Sigmoid colon (tissue), 7 donors: ENCODE data around the gene DOK6. TPM values are rescaled to one million over a fixed set of nuclear protein-coding genes. Genes with fewer than 3 reads are reported as not detected.

ENCODE experiments used
- DNase-seq: peaks from one replicate; pipeline ENCODE4 v3.0.0-alpha.2; 2019
- H3K27ac ChIP-seq, 4 donors: fragments of 200-600 bp; sonication (generic); one replicate each; pipeline ENCODE4 v1.5.1; 2016 to 2019; ENCODE audit warnings: mild to moderate bottlenecking in 1 of 4
- H3K27me3 ChIP-seq, 3 donors: fragments of 200-600 bp; sonication (generic); one replicate each; pipeline ENCODE4 v1.5.1; 2019; ENCODE audit warnings: mild to moderate bottlenecking in 1 of 3
- H3K36me3 ChIP-seq, 4 donors: fragments of 200-600 bp; sonication (generic); one replicate each; pipeline ENCODE4 v1.5.1; 2016 to 2019
- H3K4me1 ChIP-seq, 4 donors: fragments of 200-600 bp; sonication (generic); one replicate each; pipeline ENCODE4 v1.5.1; 2017 to 2019
- H3K4me3 ChIP-seq, 4 donors: fragments of 200-600 bp; sonication (generic); one replicate each; pipeline ENCODE4 v1.5.1; 2017 to 2019; ENCODE audit warnings: mild to moderate bottlenecking in 2 of 4, moderate library complexity in 1 of 4
- H3K9me3 ChIP-seq, 4 donors: fragments of 200-600 bp in 3 of 4; sonication (generic) in 3 of 4; one replicate each; pipeline versions ENCODE4 v1.5.1 to v1.6.1; 2013 to 2019
- EP300 ChIP-seq, 4 donors: sonication (generic); formaldehyde crosslinking; IDR thresholded peaks; one replicate each; pipeline ENCODE4 v1.6.1; 2017; ENCODE audit warnings: antibody characterized with exemption in 4 of 4
- POLR2A ChIP-seq, 2 donors: fragments of 450-650 bp; IDR thresholded peaks; one replicate each; pipeline ENCODE4 v1.6.1; 2016; ENCODE audit warnings: antibody characterized with exemption in 2 of 2, mild to moderate bottlenecking in 2 of 2, moderate library complexity in 2 of 2
- POLR2AphosphoS5 ChIP-seq, 4 donors: sonication (generic); formaldehyde crosslinking; IDR thresholded peaks; one replicate each; pipeline ENCODE4 v1.6.1; 2017; ENCODE audit warnings: antibody characterized with exemption in 4 of 4
- WGBS, 2 donors: extraction: QIAGEN DNeasy Blood & Tissue Kit; methylation state at CpG; one replicate each; pipeline ENCODE4 v1.1.7; 2013; 5-methylcytosine and 5-hydroxymethylcytosine counted together
- intact Hi-C: fragments of 100-400 bp; cut with DNase I; formaldehyde crosslinking; loops from one replicate; pipeline ENCODE4 v1.15.1; 2023
- polyA plus RNA-seq, 3 donors: library from polyadenylated mRNA; stranded (reverse); fragments of 200-250 nt; gene quantifications; one replicate each; pipeline ENCODE4 v1.2.3, GENCODE V29; 2013
- total RNA-seq, 4 donors: library from RNA; depleted of rRNA; stranded (reverse); fragments of >200 nt; gene quantifications; one replicate each; pipeline ENCODE4 v1.1.0, GENCODE V29; 2016
- TF ChIP-seq, protein P1 (sequence below), 4 experiments: fragments of 450-650 bp in 3 of 4; fragments of 200-600 bp in 1 of 4; IDR thresholded peaks; one replicate each; pipeline ENCODE4 v1.5.1; 2016 to 2019; ENCODE audit warnings: antibody characterized with exemption in 4 of 4, mild to moderate bottlenecking in 3 of 4, moderate library complexity in 2 of 4
- donor health status: healthy with polysubstance abuse.
- donor health status: Bipolar disorder and iron deficiency.
- donor health status: healthy.

DOK6 gene
- total and polyA plus RNA-seq, 7 donors: under 0.01 to 1.9 (median 0.95) TPM

DNA sequence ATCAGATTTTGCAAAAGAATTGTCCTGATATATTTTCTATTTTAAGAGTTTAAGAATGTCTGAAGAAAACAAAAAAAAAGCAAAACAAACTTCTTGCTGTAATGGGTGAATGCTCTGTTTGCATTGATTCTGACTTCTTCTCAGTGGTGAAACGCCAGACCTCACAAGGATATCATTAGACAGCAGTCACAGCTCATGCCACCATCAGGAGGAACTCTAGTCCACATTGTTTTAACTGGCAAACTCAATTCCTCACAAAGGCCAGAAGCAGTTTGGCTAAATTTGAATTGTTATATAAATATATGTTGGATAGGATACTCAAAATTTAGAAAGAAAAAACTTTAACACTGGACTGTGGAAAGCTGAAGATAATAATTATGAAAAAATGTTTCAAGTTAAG, 89.4 kb downstream of the DOK6 start:
- no peak for DNase-seq
- Histone ChIP-seq H3K4me3 (no peak overlapping the region), H3K27ac (no peak overlapping the region), H3K4me1 (peaks cover 0 to 7% (median 0%) of the 10 kb centered on the region in 4 donors), H3K36me3 (no peaks in the 10 kb centered on the region), H3K9me3 (no peaks in the 10 kb centered on the region), H3K27me3 (no peaks in the 10 kb centered on the region)
- TF ChIP-seq POLR2A (IDR thresholded peaks at IDR 0.05): no peak
- no peak for TF ChIP-seq EP300 (IDR thresholded peaks at IDR 0.05)
- TF ChIP-seq, protein P1, sequence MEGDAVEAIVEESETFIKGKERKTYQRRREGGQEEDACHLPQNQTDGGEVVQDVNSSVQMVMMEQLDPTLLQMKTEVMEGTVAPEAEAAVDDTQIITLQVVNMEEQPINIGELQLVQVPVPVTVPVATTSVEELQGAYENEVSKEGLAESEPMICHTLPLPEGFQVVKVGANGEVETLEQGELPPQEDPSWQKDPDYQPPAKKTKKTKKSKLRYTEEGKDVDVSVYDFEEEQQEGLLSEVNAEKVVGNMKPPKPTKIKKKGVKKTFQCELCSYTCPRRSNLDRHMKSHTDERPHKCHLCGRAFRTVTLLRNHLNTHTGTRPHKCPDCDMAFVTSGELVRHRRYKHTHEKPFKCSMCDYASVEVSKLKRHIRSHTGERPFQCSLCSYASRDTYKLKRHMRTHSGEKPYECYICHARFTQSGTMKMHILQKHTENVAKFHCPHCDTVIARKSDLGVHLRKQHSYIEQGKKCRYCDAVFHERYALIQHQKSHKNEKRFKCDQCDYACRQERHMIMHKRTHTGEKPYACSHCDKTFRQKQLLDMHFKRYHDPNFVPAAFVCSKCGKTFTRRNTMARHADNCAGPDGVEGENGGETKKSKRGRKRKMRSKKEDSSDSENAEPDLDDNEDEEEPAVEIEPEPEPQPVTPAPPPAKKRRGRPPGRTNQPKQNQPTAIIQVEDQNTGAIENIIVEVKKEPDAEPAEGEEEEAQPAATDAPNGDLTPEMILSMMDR (IDR thresholded peaks at IDR 0.05): no peak
- no peak for TF ChIP-seq POLR2AphosphoS5 (IDR thresholded peaks at IDR 0.05)
- intact Hi-C loops: no loop called here
- WGBS, 2 donors: 41 to 65% methylated on average over 1 of the region's 1 CpG

DNA sequence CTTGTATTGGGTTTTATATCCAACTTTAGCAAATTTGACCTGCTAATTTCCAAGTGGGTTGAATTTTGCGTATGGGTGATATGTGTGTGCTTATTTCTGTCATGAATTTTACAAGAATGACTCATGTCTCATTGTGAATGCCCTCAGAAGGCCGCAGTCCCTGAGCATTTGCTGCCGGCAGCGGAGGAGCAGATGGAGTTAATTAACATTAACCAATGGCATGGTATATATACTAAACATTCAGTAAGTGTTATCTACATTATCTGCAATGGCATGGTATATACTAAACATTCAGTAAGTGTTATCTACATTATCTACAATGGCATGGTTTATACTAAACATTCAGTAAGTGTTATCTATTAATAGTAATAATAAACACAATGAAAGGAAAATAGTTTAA, 90.1 kb downstream of the DOK6 start:
- DNase-seq: no peak
- WGBS, 2 donors: 66 to 75% methylated on average over 4 of the region's 4 CpGs
- Histone ChIP-seq H3K4me3 (no peak overlapping the region), H3K4me1 (peaks cover 0 to 7% (median 0%) of the 10 kb centered on the region in 4 donors), H3K9me3 (no peaks in the 10 kb centered on the region), H3K27ac (no peak overlapping the region), H3K36me3 (no peaks in the 10 kb centered on the region), H3K27me3 (no peaks in the 10 kb centered on the region)
- TF ChIP-seq, protein P1 (IDR thresholded peaks at IDR 0.05): no peak
- no peak for TF ChIP-seq POLR2AphosphoS5 (IDR thresholded peaks at IDR 0.05)
- no peak for TF ChIP-seq EP300 (IDR thresholded peaks at IDR 0.05)
- TF ChIP-seq POLR2A (IDR thresholded peaks at IDR 0.05): no peak
- intact Hi-C loops: no loop called here

DNA sequence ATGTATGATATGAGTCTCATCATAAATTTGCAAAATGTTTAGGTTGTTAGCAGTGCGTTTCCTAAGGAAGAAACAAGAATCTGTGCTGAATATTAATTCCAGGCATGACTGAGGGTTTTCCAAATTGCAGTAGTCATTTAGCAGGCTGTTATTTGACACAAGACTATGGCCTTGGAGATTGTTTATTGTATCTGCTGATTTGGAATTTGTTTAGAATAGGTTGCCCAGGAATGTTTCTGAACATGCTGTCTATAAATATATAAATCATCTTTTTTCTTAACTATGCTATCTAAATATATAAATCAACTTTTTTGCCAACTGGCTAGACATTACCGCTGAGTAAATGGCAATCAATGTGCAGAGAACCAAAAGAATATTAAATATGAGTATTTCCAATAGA, 90.9 kb downstream of the DOK6 start:
- WGBS, 2 donors: 59 to 64% methylated on average over 2 of the region's 2 CpGs
- intact Hi-C loops: no loop called here
- peaks cover 0 to 7% (median 0%) of the 10 kb centered on the region in 4 donors for H3K4me1 ChIP-seq
- no peak overlapping the region for H3K27ac ChIP-seq
- no peak for TF ChIP-seq POLR2AphosphoS5 (IDR thresholded peaks at IDR 0.05)
- TF ChIP-seq, protein P1 (IDR thresholded peaks at IDR 0.05): no peak
- no peak for TF ChIP-seq EP300 (IDR thresholded peaks at IDR 0.05)
- TF ChIP-seq POLR2A (IDR thresholded peaks at IDR 0.05): no peak
- no peaks in the 10 kb centered on the region for H3K36me3 ChIP-seq
- no peaks in the 10 kb centered on the region for H3K9me3 ChIP-seq
- no peak for DNase-seq
- H3K27me3 ChIP-seq: no peaks in the 10 kb centered on the region
- H3K4me3 ChIP-seq: no peak overlapping the region

DNA sequence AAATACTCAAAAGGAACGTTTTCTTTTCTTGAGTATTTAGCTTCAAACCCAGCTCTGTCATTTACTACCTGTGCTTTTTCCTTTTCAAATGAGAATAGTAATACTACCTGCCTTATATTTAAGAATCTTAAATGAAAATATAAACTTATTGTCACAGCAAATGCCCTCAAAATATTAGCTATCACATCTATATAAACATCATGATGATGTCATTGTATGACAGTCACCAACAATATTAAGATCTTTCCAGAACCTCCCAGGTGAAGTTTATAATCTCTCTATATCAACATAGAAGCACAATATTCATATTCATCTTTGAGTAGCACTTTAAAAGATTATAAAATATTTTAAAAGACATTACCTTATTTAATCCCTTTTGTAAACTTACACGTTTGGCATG, 92.2 kb downstream of the DOK6 start:
- Histone ChIP-seq H3K36me3 (no peaks in the 10 kb centered on the region), H3K4me3 (no peak overlapping the region), H3K27ac (no peak overlapping the region), H3K27me3 (no peaks in the 10 kb centered on the region), H3K9me3 (no peaks in the 10 kb centered on the region), H3K4me1 (peaks cover 0 to 7% (median 0%) of the 10 kb centered on the region in 4 donors)
- intact Hi-C loops: no loop called here
- DNase-seq: no peak
- 59 to 81% methylated on average over 2 of the region's 2 CpGs for whole genome bisulfite sequencing, 2 donors
- TF ChIP-seq POLR2A (IDR thresholded peaks at IDR 0.05): no peak
- TF ChIP-seq POLR2AphosphoS5 (IDR thresholded peaks at IDR 0.05): no peak
- no peak for TF ChIP-seq EP300 (IDR thresholded peaks at IDR 0.05)
- TF ChIP-seq, protein P1 (IDR thresholded peaks at IDR 0.05): no peak

DNA sequence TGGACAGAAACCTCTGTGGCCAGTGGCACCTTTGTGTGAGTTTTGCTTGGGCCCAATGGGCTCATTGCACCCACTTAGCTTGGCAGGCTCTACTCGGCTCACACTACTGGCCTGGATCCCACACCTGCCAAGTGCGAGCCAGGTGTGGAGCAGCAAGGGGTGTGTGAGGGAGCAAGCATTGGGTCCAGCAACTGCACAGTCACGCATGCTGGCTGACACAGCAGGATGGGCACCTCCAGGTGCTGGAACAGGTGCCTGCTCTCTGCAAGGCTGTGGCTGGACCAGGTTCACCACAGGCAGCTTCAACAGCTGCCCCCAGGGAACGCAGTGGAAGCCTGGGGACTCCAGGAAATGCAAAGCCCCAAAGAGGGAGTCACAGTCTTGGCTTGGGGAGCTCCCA, 94.2 kb downstream of the DOK6 start:
- intact Hi-C loops: no loop called here

More for the DNA sequence above, 94.2 kb downstream of the DOK6 start:
- Histone ChIP-seq H3K4me1 (peaks cover 0 to 7% (median 0%) of the 10 kb centered on the region in 4 donors), H3K27me3 (no peaks in the 10 kb centered on the region), H3K27ac (no peak overlapping the region), H3K9me3 (no peaks in the 10 kb centered on the region), H3K36me3 (no peaks in the 10 kb centered on the region), H3K4me3 (no peak overlapping the region)
- TF ChIP-seq EP300 (IDR thresholded peaks at IDR 0.05) (no peak), POLR2A (IDR thresholded peaks at IDR 0.05) (no peak)
- TF ChIP-seq, protein P1 (IDR thresholded peaks at IDR 0.05): no peak
- WGBS, 2 donors: 77 to 91% methylated on average over 4 of the region's 4 CpGs
- no peak for DNase-seq
